EL (cell line): ENCODE data around the gene ATP6V1G3.
"Not testable (repeated sequence)": the region's sequence is repeated elsewhere in the genome, so short reads cannot be mapped to it uniquely, and the experiment has no call there.

ENCODE experiments used
- DNase-seq: peaks from one replicate; pipeline ENCODE4 v3.0.0-alpha.2; 2016

ATP6V1G3 gene

DNA sequence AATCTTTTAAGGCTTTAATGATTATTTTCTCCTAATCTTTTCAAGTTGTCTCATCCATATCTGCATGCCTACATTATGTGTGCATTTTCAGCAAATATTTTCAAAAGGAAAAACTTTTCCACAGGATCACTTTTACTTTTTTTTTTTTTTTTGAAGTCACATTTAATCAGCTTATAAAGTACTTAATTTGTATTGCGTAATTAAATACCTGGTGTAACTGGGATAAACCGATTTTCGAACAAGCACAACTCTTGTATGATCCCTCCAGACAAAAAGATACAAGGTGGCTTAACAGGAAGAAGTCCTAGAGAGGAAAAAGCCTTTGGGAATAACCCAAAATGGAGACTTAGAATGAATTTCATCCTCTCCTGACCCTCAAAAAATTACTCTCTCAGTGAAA is 1.3 kb upstream of the ATP6V1G3 start:
- no peak for DNase-seq

DNA sequence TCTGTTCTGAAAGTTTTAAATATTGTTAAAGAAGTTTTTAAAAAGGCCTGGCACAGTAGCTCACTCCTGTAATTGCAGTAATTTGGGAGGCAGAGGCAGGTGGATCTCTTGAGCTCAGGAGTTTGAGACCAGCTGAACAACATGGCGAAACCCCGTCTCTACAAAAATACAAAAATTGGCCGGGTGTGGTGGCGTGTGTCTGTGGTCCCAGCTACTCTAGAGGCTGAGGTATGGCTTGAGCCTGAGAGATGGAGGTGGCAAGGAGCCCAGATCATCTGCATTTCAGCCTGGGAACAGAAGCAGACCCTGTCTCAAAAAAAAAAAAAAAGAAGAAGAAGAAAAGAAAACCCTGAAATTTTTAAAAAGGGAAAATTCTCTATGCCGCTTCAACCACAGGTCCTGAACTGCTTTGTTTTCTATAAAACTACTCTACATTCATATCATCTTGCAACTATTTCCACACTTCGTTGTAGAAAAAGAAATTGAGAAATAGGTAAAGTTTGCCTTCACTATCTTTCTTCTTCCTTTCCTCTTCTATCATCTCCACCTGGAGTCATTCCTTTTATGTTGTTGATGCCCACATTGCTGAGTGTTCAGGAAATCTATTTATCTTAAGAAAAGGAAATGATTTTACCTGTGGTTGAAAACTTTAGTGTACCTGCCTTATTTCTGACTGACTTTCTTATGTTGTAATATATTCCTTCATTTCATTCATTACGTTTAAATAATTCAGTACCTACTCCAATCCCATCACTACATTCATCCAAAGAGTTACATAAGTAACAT is 1.7 kb downstream of the ATP6V1G3 start:
- DNase-seq: no peak

GRCh38 chr1:198535631-198536030 is 4.8 kb downstream of the ATP6V1G3 start:
- DNase-seq: no peak

- no peak for DNase-seq
These were observed 5.7 kb downstream of the ATP6V1G3 start for GRCh38 chr1:198534548-198535418.

- no peak for DNase-seq
These were observed 8.6 kb downstream of the ATP6V1G3 start for GRCh38 chr1:198531891-198532290.

DNA sequence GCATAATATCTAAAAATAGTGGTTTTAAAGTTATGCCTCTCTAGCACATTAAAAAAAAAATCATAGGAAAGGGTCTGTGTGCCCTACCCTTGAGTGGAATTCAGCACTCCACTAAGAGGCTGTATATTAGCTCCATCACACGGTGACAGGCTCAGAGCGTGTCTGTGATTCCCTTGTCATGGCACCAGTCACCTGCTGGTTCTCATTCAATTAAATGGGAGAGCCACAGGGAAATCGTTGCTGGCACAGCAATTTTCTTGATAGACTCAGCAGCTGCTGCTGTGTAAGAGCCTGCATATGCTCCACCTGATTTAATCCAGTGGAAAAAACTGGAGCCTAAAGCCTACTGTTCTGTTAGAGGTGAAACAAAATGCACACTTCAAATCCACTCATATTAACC is 9.5 kb downstream of the ATP6V1G3 start:
- no peak for DNase-seq

GRCh38 chr1:198529414-198529813 is 11.1 kb downstream of the ATP6V1G3 start:
- peak; percentile 78 for DNase-seq

DNA sequence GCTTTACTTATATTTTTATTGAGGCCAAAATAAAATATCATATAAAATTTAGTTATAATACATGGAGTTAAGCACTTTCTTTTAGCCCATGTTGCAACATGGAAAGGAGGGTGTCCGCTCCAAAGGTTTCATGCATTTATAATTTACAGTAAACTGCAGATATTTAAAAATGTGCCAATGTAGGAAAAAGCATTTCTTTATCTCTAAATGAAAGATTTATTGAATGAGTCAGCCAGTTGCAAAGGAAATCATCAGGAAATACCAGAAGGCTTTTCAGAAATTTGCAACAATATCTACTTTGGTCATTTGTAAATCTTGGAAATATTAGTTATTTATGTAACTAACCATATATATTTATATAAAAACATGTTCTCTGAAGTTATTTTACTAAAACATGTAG is 12.1 kb downstream of the ATP6V1G3 start:
- DNase-seq: peak; percentile 60

DNA sequence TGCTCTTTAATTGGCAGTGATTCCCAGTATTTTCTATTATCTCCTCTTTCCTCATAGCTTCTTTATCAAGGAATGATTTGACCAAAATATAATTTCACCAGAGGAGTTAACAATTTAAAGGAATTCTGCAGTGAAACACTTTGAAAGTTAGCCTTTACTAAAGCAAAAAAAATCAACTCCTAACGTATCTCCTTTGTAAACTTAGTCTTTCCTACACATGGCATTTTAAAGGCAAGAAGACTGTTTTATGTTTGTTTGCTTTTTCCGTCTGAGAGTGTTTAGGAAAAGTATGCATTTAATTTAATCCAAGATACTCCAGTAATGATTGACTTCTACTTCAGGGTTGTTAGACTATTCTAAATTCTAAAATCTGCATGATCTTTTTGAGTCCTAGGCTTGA is 15.9 kb downstream of the ATP6V1G3 start:
- DNase-seq: no peak

GRCh38 chr1:198524127-198524526 is 16.4 kb downstream of the ATP6V1G3 start:
- DNase-seq: not testable (repeated sequence)

DNA sequence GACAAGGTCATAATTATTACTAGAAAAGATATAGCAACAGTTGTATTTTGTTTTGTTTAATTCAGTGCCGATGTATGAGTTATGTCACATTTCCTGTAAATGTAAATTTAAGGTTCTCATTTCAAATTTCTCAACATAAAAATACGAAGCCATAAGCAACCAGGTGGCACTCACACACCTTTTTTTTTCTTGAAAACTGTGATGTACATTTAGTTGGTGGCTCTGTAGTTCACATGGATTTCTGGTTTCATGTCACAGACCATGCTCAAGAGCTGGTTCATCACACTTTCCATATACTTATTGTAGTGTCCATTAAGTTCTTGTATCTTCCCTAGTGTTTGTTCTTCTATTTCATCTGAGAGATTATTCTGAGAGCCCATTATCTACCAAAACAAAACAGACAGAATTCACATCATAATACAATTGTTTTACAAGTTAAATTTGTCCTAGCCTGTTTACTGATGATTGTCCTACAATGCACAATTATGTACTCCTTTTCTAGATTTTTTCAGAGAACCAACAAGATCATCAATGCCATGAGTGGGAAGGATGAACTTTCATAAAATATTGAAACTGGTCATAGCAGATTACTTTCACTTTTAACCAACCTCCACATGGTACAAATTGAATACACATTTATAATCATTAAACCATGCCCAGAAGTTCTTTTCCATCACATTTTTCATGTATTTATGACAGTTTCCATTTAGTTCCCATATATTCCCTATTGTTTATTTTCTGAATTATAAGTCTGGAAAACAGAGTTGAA is 17.1 kb downstream of the ATP6V1G3 start:
- no peak for DNase-seq

GRCh38 chr1:198520524-198521254 is 19.8 kb downstream of the ATP6V1G3 start:
- no peak for DNase-seq

GRCh38 chr1:198519639-198520501 is 20.6 kb downstream of the ATP6V1G3 start:
- DNase-seq: no peak

DNA sequence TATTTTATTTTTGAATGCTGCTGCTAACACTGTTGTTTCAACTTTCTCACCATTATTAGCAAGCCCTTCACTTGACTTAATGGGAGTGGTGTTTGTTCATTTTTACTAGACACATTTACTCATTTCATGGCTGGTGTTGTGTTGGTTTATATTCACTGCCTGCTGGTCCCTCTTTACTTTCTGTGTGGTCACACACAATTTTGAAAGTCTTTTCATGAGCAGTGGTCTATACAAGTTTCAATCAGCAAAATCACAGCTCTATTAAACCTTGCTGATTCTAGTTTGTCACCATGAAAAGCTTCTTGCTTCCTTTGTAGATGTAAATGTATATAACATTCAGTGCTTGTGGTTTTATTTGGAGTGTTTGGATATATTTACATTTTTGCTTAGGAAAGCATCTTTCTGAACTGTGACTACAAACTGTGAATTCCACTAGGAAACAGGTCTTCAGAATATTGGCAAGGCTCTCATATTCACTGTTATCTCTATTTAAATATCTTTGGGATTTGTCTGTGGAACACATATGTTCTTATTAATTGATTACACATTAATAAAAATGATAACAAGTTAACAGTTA is 22.8 kb downstream of the ATP6V1G3 start:
- DNase-seq: no peak

DNA sequence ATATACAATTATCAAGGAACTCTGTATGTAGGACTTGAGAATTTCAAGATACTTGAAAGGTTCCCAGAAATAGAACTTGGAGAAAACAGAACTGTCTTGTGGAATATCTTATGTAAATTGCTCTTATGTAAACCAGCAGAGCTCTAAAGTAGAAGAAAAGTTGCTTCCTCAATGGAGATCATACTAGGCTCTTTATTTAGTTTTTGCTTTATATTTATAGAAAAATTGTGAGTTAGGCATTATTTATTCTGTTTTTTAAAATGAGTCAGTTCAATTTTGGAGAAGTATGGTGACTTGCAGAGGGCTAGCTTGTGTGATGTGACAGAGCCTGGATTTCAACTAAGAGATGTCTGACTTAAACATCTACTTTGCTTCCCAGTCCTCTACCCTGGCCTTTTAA is 40.4 kb downstream of the ATP6V1G3 start:
- DNase-seq: no peak

- peak; percentile 28 for DNase-seq
These were observed 40.9 kb downstream of the ATP6V1G3 start for GRCh38 chr1:198499588-198499987.

DNA sequence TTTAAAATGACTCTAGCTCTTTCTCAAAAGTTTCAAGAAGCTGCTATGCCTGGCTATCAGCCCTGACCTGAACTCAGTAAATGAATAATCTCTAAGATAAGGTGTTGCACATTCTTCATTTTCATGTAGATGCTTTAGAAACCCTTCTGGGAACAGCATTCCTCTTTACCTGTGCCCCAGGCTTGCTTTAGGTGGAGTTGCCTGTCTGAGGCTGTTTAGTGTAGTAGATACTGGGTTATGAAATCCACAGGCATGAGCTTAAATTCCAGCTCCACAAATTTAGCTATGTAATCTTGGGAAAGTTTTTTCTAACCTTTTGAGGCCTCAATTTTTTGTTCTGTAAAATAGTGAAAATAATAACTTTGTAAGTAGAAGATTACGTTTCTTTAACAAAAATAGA is 41.6 kb downstream of the ATP6V1G3 start:
- DNase-seq: peak; percentile 6

DNA sequence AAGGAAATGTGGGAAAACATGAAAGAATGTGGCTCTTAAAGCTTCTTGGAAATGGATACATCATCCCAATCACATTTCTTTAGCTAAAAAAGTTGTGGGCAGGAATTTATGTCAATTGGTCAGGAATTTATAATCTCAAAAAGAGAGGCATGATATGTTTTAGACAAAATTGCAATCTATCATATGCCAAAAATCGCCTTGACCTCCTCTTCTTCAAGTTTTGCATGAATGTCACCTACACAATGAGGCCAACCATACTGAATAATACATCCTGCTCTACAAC is 42.4 kb downstream of the ATP6V1G3 start:
- DNase-seq: peak; percentile 40

DNA sequence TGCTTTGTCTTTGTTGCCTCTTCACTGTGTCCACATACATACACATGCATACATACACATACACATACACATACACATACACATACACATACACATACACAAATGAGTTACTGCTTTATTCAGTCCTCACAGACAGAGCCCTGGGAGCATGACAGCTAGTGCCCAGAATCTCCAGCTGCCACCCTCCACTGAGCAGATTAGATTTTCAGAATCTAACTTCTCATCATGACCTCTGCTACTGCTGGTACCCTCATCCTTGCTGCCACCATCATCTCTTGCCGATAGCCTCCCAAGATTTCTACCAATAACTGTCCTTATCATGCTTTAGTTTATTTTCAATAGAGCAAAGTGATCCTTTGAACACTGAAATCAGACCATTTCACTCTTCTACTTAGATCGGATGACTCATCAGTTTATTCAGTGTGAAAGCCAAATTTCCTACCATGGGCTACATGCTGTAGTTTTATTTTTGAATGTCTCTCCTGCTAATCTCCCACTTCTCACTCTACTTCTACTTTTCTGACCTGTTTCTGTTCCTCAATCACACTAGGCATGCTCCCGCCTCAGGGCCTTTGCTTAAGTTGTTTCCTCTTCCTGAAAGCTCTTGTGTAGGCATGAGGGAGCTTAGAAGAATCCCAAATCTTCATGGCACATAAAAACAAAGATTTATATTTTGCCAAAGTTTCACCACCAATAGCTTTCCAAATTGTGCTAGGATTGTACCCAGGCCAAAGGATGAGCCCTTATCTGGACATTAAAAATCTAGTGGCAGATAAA is 43.0 kb downstream of the ATP6V1G3 start:
- peak; percentile 62 for DNase-seq
